Measurements from ENCODE around the gene FYN.

GRCh38 chr6:111870051-111870741, 3.1 kb downstream of the FYN start:
- TF ChIP-seq CTCF (IDR thresholded peaks at IDR 0.05) (no peak), POLR2A (IDR thresholded peaks at IDR 0.05) (no peak)
